ENCODE data around the gene SLC41A1.

- no peak for TF ChIP-seq POLR2A (IDR thresholded peaks at IDR 0.05)
- TF ChIP-seq, protein P1, sequence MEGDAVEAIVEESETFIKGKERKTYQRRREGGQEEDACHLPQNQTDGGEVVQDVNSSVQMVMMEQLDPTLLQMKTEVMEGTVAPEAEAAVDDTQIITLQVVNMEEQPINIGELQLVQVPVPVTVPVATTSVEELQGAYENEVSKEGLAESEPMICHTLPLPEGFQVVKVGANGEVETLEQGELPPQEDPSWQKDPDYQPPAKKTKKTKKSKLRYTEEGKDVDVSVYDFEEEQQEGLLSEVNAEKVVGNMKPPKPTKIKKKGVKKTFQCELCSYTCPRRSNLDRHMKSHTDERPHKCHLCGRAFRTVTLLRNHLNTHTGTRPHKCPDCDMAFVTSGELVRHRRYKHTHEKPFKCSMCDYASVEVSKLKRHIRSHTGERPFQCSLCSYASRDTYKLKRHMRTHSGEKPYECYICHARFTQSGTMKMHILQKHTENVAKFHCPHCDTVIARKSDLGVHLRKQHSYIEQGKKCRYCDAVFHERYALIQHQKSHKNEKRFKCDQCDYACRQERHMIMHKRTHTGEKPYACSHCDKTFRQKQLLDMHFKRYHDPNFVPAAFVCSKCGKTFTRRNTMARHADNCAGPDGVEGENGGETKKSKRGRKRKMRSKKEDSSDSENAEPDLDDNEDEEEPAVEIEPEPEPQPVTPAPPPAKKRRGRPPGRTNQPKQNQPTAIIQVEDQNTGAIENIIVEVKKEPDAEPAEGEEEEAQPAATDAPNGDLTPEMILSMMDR (IDR thresholded peaks at IDR 0.05): no peak
- TF ChIP-seq EP300 (IDR thresholded peaks at IDR 0.05): no peak
These were observed 48.5 kb upstream of the SLC41A1 start for GRCh38 chr1:205861540-205861939.

All from tibial nerve (tissue), 4 donors.